ENCODE measurements around the gene ATP8B1. TPM values are rescaled to one million over a fixed set of nuclear protein-coding genes. Genes with fewer than 3 reads are reported as not detected.

Gene ATP8B1
- total RNA-seq, 1 donor from 2014 or later = 0.15 TPM

DNA sequence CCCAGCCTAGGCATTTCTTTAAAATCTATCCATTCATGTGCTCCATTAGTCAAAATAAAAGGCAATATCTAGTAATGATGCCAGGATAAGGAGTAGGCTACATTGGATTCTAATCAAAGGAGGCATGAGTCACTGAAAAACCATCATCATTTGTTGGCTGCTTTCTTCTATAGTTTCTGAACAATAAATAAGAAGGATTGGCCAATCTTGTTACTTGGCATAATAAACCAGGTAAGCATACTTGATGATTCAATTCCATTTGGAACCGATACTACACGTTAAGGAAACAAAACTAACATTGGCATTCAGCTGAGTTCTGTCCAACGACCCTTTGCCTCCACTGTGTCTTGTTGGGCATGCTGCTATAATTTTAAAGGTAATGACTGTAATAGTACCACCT lies 27.2 kb downstream of the ATP8B1 start:
- Histone ChIP-seq H3K4me2 (no peak overlapping the region), H3K36me3 (no peaks in the 10 kb centered on the region), H3K9me3 (ENCODE audit: low read depth) (no peaks in the 10 kb centered on the region), H2AFZ (replicated peaks) (no peak overlapping the region), H3K9ac (no peak overlapping the region), H3K27me3 (no peaks in the 10 kb centered on the region), H3F3A (ENCODE audit: low read depth) (no peaks in the 10 kb centered on the region), H3K4me3 (no peak overlapping the region), H3K27ac (no peak overlapping the region), H4K20me1 (ENCODE audit: low read depth) (no peaks in the 10 kb centered on the region), H3K79me2 (ENCODE audit: low read depth) (no peaks in the 10 kb centered on the region), H3K4me1 (no peaks in the 10 kb centered on the region)
- no peak for DNase-seq (ENCODE audit: low spot score)
- Mint-ChIP-seq H3K27me3 (ENCODE audit: insufficient read depth, low read depth) (no peaks in the 10 kb centered on the region), H3K9me3 (no peaks in the 10 kb centered on the region), H3K27ac (no peak overlapping the region), H3K4me3 (no peak overlapping the region), H3K4me1 (peaks cover 3% of the 10 kb centered on the region), H3K36me3 (no peaks in the 10 kb centered on the region)
- TF ChIP-seq, protein P1, sequence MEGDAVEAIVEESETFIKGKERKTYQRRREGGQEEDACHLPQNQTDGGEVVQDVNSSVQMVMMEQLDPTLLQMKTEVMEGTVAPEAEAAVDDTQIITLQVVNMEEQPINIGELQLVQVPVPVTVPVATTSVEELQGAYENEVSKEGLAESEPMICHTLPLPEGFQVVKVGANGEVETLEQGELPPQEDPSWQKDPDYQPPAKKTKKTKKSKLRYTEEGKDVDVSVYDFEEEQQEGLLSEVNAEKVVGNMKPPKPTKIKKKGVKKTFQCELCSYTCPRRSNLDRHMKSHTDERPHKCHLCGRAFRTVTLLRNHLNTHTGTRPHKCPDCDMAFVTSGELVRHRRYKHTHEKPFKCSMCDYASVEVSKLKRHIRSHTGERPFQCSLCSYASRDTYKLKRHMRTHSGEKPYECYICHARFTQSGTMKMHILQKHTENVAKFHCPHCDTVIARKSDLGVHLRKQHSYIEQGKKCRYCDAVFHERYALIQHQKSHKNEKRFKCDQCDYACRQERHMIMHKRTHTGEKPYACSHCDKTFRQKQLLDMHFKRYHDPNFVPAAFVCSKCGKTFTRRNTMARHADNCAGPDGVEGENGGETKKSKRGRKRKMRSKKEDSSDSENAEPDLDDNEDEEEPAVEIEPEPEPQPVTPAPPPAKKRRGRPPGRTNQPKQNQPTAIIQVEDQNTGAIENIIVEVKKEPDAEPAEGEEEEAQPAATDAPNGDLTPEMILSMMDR (IDR thresholded peaks at IDR 0.05) = no peak
- no peak for TF ChIP-seq EZH2phosphoT487 (IDR thresholded peaks at IDR 0.05)
- no peak for TF ChIP-seq EZH2 (IDR thresholded peaks at IDR 0.05)

- no peaks in the 10 kb centered on the region for H3K79me2 ChIP-seq (ENCODE audit: low read depth)
- Mint-ChIP-seq H3K4me3 (no peak overlapping the region), H3K27me3 (ENCODE audit: insufficient read depth, low read depth) (peaks cover 6% of the 10 kb centered on the region), H3K9me3 (no peaks in the 10 kb centered on the region), H3K4me1 (no peaks in the 10 kb centered on the region), H3K27ac (no peak overlapping the region), H3K36me3 (no peaks in the 10 kb centered on the region)
- no peak overlapping the region for H3K9ac ChIP-seq
- DNase-seq (ENCODE audit: low spot score) = no peak
- H3K36me3 ChIP-seq = no peaks in the 10 kb centered on the region
- no peaks in the 10 kb centered on the region for H3K9me3 ChIP-seq (ENCODE audit: low read depth)
- H3K27me3 ChIP-seq = no peaks in the 10 kb centered on the region
- H3K4me2 ChIP-seq = no peak overlapping the region
- no peak overlapping the region for H2AFZ ChIP-seq (replicated peaks)
- H3K27ac ChIP-seq = no peak overlapping the region
- H4K20me1 ChIP-seq (ENCODE audit: low read depth) = no peaks in the 10 kb centered on the region
- H3F3A ChIP-seq (ENCODE audit: low read depth) = no peaks in the 10 kb centered on the region
- no peaks in the 10 kb centered on the region for H3K4me1 ChIP-seq
- H3K4me3 ChIP-seq = no peak overlapping the region
- TF ChIP-seq, protein P1 (IDR thresholded peaks at IDR 0.05) = no peak
- TF ChIP-seq EZH2phosphoT487 (IDR thresholded peaks at IDR 0.05) (no peak), EZH2 (IDR thresholded peaks at IDR 0.05) (no peak)
Measured at GRCh38 chr18:57772387-57772799, 30.7 kb downstream of the ATP8B1 start.

GRCh38 chr18:57771626-57772025 lies 31.5 kb downstream of the ATP8B1 start:
- Mint-ChIP-seq H3K4me3 (no peak overlapping the region), H3K4me1 (no peaks in the 10 kb centered on the region), H3K36me3 (no peaks in the 10 kb centered on the region), H3K27me3 (ENCODE audit: insufficient read depth, low read depth) (peaks cover 6% of the 10 kb centered on the region), H3K9me3 (no peaks in the 10 kb centered on the region), H3K27ac (no peak overlapping the region)
- Histone ChIP-seq H3K36me3 (no peaks in the 10 kb centered on the region), H3K79me2 (ENCODE audit: low read depth) (no peaks in the 10 kb centered on the region), H3K4me3 (no peak overlapping the region), H2AFZ (replicated peaks) (no peak overlapping the region), H3K9ac (no peak overlapping the region), H3K9me3 (ENCODE audit: low read depth) (no peaks in the 10 kb centered on the region), H3F3A (ENCODE audit: low read depth) (no peaks in the 10 kb centered on the region), H3K27ac (no peak overlapping the region), H3K4me1 (no peaks in the 10 kb centered on the region), H3K4me2 (no peak overlapping the region), H3K27me3 (no peaks in the 10 kb centered on the region), H4K20me1 (ENCODE audit: low read depth) (no peaks in the 10 kb centered on the region)
- TF ChIP-seq, protein P1 (IDR thresholded peaks at IDR 0.05) = no peak
- TF ChIP-seq EZH2 (IDR thresholded peaks at IDR 0.05) = no peak
- no peak for DNase-seq (ENCODE audit: low spot score)
